Gastrocnemius medialis (tissue), 4 donors: ENCODE measurements around the gene SEC24C.

Experiments used
- POLR2A ChIP-seq, 2 donors: fragments of 450-650 bp; IDR thresholded peaks; one replicate each; pipeline ENCODE4 v1.6.1; 2017; ENCODE audit warnings: antibody characterized with exemption in 2 of 2, mild to moderate bottlenecking in 2 of 2, moderate library complexity in 2 of 2
- TF ChIP-seq, protein P1 (sequence below), 5 experiments: fragments of 450-650 bp in 3 of 5; fragments of 200-600 bp in 2 of 5; sonication (generic) in 2 of 5; IDR thresholded peaks in 4 of 5; conservative IDR thresholded peaks in 1 of 5; 1 replicate in 4 of 5; 2 replicates in 1 of 5; pipeline ENCODE4 v1.5.1; 2016 to 2019; ENCODE audit warnings: antibody characterized with exemption in 5 of 5, mild to moderate bottlenecking in 3 of 5, moderate library complexity in 3 of 5

DNA sequence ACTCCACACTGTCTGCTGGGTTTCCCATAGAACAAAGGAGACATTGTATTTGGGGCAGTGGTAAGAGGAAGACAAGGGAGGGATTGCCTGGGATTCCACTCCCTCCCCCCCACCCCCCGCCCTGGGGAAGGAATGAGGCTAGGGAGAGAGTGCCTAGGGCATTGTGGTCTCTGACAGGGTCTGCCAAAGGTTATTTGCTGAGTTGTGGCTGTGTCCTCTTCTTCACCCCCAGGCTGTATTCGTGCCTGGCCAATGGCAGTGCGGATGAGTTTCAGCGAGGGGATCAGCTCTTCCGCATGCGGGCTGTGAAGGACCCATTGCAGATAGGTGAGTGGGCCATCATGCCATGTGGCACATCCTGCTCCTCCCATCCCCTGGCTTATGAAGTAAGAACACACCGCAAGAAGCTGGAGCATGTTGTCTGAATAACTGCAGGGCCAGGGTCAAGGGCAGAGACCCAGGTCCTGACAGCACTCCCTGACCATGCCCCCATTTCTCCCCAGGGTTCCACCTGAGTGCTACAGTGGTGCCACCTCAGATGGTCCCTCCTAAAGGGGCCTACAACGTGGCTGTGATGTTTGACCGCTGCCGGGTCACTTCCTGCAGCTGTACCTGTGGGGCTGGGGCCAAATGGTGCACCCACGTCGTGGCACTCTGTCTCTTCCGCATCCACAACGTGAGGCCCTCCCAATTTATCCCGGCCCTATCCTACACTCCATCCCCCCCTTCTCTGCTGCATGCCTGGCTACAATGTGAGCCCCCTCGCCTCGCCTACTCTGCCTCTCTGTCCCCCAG, 44.9 kb downstream of the SEC24C start:
- TF ChIP-seq, protein P1, sequence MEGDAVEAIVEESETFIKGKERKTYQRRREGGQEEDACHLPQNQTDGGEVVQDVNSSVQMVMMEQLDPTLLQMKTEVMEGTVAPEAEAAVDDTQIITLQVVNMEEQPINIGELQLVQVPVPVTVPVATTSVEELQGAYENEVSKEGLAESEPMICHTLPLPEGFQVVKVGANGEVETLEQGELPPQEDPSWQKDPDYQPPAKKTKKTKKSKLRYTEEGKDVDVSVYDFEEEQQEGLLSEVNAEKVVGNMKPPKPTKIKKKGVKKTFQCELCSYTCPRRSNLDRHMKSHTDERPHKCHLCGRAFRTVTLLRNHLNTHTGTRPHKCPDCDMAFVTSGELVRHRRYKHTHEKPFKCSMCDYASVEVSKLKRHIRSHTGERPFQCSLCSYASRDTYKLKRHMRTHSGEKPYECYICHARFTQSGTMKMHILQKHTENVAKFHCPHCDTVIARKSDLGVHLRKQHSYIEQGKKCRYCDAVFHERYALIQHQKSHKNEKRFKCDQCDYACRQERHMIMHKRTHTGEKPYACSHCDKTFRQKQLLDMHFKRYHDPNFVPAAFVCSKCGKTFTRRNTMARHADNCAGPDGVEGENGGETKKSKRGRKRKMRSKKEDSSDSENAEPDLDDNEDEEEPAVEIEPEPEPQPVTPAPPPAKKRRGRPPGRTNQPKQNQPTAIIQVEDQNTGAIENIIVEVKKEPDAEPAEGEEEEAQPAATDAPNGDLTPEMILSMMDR (IDR thresholded peaks at IDR 0.05 in 4 of 5, conservative IDR thresholded peaks at IDR 0.05 in 1 of 5) = no peak
- TF ChIP-seq POLR2A (IDR thresholded peaks at IDR 0.05) = no peak
